ENCODE results near the gene DYNLT4. TPM values are rescaled to one million over a fixed set of nuclear protein-coding genes. Genes with fewer than 3 reads are reported as not detected.
"Not testable (repeated sequence)": the region's sequence is repeated elsewhere in the genome, so short reads cannot be mapped to it uniquely, and the experiment has no call there.

DYNLT4 gene
- total RNA-seq, 1 experiment from 2014 or later, result 4.3 TPM

- no peak overlapping the region for H3K4me3 ChIP-seq
- ChIA-PET CTCF (no interaction called here), POLR2A (ENCODE audit: unreplicated experiment) (no interaction called here)
- no peak overlapping the region for H3K27ac ChIP-seq
- intact Hi-C loops (cut with micrococcal nuclease; ENCODE audit: unreplicated experiment), result no loop called here
- no peaks in the 10 kb centered on the region for H3F3A ChIP-seq (ENCODE audit: insufficient read depth, low read depth)
- H4K20me1 ChIP-seq (ENCODE audit: insufficient read depth), result no peaks in the 10 kb centered on the region
- no peaks in the 10 kb centered on the region for H3K36me3 ChIP-seq (ENCODE audit: low read depth)
- no peaks in the 10 kb centered on the region for H3K27me3 ChIP-seq (ENCODE audit: insufficient read depth, low read depth)
- no peaks in the 10 kb centered on the region for H3K9me2 ChIP-seq (ENCODE audit: insufficient read depth)
- H2AFZ ChIP-seq, result no peak overlapping the region
- no TSS peak for BruUV-seq (replicated peaks)
- no peaks in the 10 kb centered on the region for H3K4me1 ChIP-seq (replicated peaks; ENCODE audit: insufficient read depth)
- no peak overlapping the region for H3K4me2 ChIP-seq
- no peak for DNase-seq
- no peak for TF ChIP-seq EZH2 (IDR thresholded peaks at IDR 0.05; ENCODE audit: low read depth)
- no peak for TF ChIP-seq CTCF (conservative IDR thresholded peaks at IDR 0.05)
- no peaks in the 10 kb centered on the region for H3K9me3 ChIP-seq (ENCODE audit: insufficient read depth, low read depth)
- H3K79me2 ChIP-seq (ENCODE audit: low read depth), result no peaks in the 10 kb centered on the region
Observed at GRCh38 chr1:44827197-44828002, 20.2 kb upstream of the DYNLT4 start.

GRCh38 chr1:44826375-44827196 lies 19.4 kb upstream of the DYNLT4 start:
- no peaks in the 10 kb centered on the region for H3K4me1 ChIP-seq (replicated peaks; ENCODE audit: insufficient read depth)
- no peak overlapping the region for H2AFZ ChIP-seq
- no peaks in the 10 kb centered on the region for H3K9me3 ChIP-seq (ENCODE audit: insufficient read depth, low read depth)
- no TSS peak for BruUV-seq (replicated peaks)
- no peaks in the 10 kb centered on the region for H3K9me2 ChIP-seq (ENCODE audit: insufficient read depth)
- no peak overlapping the region for H3K4me3 ChIP-seq
- H3K27ac ChIP-seq, result no peak overlapping the region
- intact Hi-C loops (cut with micrococcal nuclease; ENCODE audit: unreplicated experiment), result no loop called here
- peaks cover 4% of the 10 kb centered on the region; the same call in 1 of the 2 replicates for H3F3A ChIP-seq (ENCODE audit: insufficient read depth, low read depth)
- TF ChIP-seq EZH2 (IDR thresholded peaks at IDR 0.05; ENCODE audit: low read depth), result no peak
- no peaks in the 10 kb centered on the region for H4K20me1 ChIP-seq (ENCODE audit: insufficient read depth)
- H3K27me3 ChIP-seq (ENCODE audit: insufficient read depth, low read depth), result no peaks in the 10 kb centered on the region
- H3K4me2 ChIP-seq, result no peak overlapping the region
- ChIA-PET CTCF (interaction anchor here (1.2 kb wide), 1 partner anchor 184 kb away, joined by 4 read pairs; the partner anchor contains the start of gene HECTD3), POLR2A (ENCODE audit: unreplicated experiment) (no interaction called here)
- H3K79me2 ChIP-seq (ENCODE audit: low read depth), result no peaks in the 10 kb centered on the region
- no peaks in the 10 kb centered on the region for H3K36me3 ChIP-seq (ENCODE audit: low read depth)
- DNase-seq, result no peak

- H3K27ac ChIP-seq; H2AFZ ChIP-seq; H4K20me1 ChIP-seq (ENCODE audit: insufficient read depth); H3K9me2 ChIP-seq (ENCODE audit: insufficient read depth); DNase-seq; BruUV-seq (replicated peaks); H3K79me2 ChIP-seq (ENCODE audit: low read depth); CTCF ChIA-PET; H3K4me2 ChIP-seq; H3K4me1 ChIP-seq (replicated peaks; ENCODE audit: insufficient read depth); intact Hi-C loops (cut with micrococcal nuclease; ENCODE audit: unreplicated experiment); H3K4me3 ChIP-seq; H3K27me3 ChIP-seq (ENCODE audit: insufficient read depth, low read depth); H3K9me3 ChIP-seq (ENCODE audit: insufficient read depth, low read depth); POLR2A ChIA-PET (ENCODE audit: unreplicated experiment); H3K36me3 ChIP-seq (ENCODE audit: low read depth): not testable (repeated sequence)
- H3F3A ChIP-seq (ENCODE audit: insufficient read depth, low read depth), result peaks cover 11% of the 10 kb centered on the region
Observed at GRCh38 chr1:44824392-44824791, 17.2 kb upstream of the DYNLT4 start.

DNA sequence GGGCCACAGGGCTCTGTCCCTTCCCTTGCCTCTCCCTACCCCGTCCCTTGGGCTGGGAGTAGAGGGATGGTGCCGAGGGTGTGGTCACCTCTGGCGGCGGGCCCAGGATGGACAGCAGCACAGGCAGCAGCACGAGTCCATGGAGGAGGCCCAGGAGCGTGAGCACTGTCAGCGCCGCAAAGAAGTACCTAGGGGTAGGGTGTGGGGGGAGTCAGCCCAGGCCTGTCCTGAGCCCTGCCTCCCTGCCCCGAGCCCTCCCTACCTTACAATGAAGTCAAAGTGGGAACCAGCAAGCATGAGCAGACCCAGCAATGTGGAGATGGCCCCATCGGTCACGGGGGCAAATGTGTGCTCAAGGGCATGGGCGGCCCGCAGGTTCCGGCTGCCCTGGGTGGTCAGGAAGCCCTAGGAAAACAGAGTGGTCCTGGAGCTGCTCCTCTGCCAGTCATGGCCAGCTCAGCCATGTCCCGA lies 15.9 kb upstream of the DYNLT4 start:
- no TSS peak for BruUV-seq (replicated peaks)
- intact Hi-C loops (cut with micrococcal nuclease; ENCODE audit: unreplicated experiment), result no loop called here

More for the DNA sequence above, 15.9 kb upstream of the DYNLT4 start:
- Histone ChIP-seq H3F3A (ENCODE audit: insufficient read depth, low read depth) (peaks cover 25% of the 10 kb centered on the region), H2AFZ (no peak overlapping the region), H3K4me2 (no peak overlapping the region), H3K79me2 (ENCODE audit: low read depth) (no peaks in the 10 kb centered on the region), H3K9me2 (ENCODE audit: insufficient read depth) (no peaks in the 10 kb centered on the region), H3K36me3 (ENCODE audit: low read depth) (no peaks in the 10 kb centered on the region), H3K4me1 (replicated peaks; ENCODE audit: insufficient read depth) (peaks cover 14% of the 10 kb centered on the region), H3K27me3 (ENCODE audit: insufficient read depth, low read depth) (no peaks in the 10 kb centered on the region), H3K9me3 (ENCODE audit: insufficient read depth, low read depth) (no peaks in the 10 kb centered on the region), H3K27ac (no peak overlapping the region), H4K20me1 (ENCODE audit: insufficient read depth) (no peaks in the 10 kb centered on the region), H3K4me3 (no peak overlapping the region)
- ChIA-PET CTCF (interaction anchor here (1.1 kb wide), 1 partner anchor 30 kb away, joined by 3 read pairs; no protein-coding TSS in a partner anchor), POLR2A (ENCODE audit: unreplicated experiment) (no interaction called here)
- no peak for TF ChIP-seq CTCF (conservative IDR thresholded peaks at IDR 0.05)
- TF ChIP-seq EZH2 (IDR thresholded peaks at IDR 0.05; ENCODE audit: low read depth), result no peak
- DNase-seq, result no peak

Measured in PC-9 (cell line).